WTC11 (cell line): ENCODE data around the gene JAGN1. TPM values are rescaled to one million over a fixed set of nuclear protein-coding genes. Genes with fewer than 3 reads are reported as not detected.

Source experiments
- ARID4B ChIP-seq: sonication (generic); formaldehyde crosslinking; IDR thresholded peaks from 2 replicates; pipeline ENCODE4 v1.8.0; 2023; ENCODE audit warnings: missing genetic modification reagents, mild to moderate bottlenecking, borderline replicate concordance
- ATF1 ChIP-seq: sonication (generic); formaldehyde crosslinking; IDR thresholded peaks from 2 replicates; pipeline ENCODE4 v1.8.1; 2023; ENCODE audit warnings: mild to moderate bottlenecking, moderate library complexity, missing genetic modification reagents
- CBFB ChIP-seq: sonication (generic); formaldehyde crosslinking; IDR thresholded peaks from 2 replicates; pipeline ENCODE4 v1.8.1; 2022; ENCODE audit warnings: mild to moderate bottlenecking, low read depth, missing genetic modification reagents
- CREM ChIP-seq: sonication (generic); formaldehyde crosslinking; IDR thresholded peaks from 2 replicates; pipeline ENCODE4 v1.8.1; 2022; ENCODE audit warnings: mild to moderate bottlenecking, missing genetic modification reagents, moderate library complexity
- E2F1 ChIP-seq: sonication (generic); formaldehyde crosslinking; IDR thresholded peaks from 2 replicates; pipeline ENCODE4 v1.8.0; 2022; ENCODE audit warnings: mild to moderate bottlenecking, missing genetic modification reagents
- ESRRA ChIP-seq: sonication (generic); formaldehyde crosslinking; IDR thresholded peaks from 2 replicates; pipeline ENCODE4 v1.8.1; 2022; ENCODE audit warnings: mild to moderate bottlenecking, missing genetic modification reagents, borderline replicate concordance
- ETV6 ChIP-seq: sonication (generic); formaldehyde crosslinking; IDR thresholded peaks from 2 replicates; pipeline ENCODE4 v1.8.1; 2022; ENCODE audit warnings: mild to moderate bottlenecking, missing genetic modification reagents
- GABPB1 ChIP-seq: sonication (generic); formaldehyde crosslinking; IDR thresholded peaks from 2 replicates; pipeline ENCODE4 v1.8.1; 2023; ENCODE audit warnings: mild to moderate bottlenecking, missing genetic modification reagents
- GTF2I ChIP-seq: fragments of 250-450 bp; sonication (Bioruptor Pico); conservative IDR thresholded peaks from 2 replicates; pipeline ENCODE4 v1.4.0; 2021; ENCODE audit warnings: mild to moderate bottlenecking
- KAT7 ChIP-seq: sonication (generic); formaldehyde crosslinking; IDR thresholded peaks from 2 replicates; pipeline ENCODE4 v1.8.1; 2023; ENCODE audit warnings: missing genetic modification reagents, mild to moderate bottlenecking, borderline replicate concordance
- MLX ChIP-seq: sonication (generic); formaldehyde crosslinking; IDR thresholded peaks from 2 replicates; pipeline ENCODE4 v1.8.1; 2023; ENCODE audit warnings: mild to moderate bottlenecking, missing genetic modification reagents, moderate library complexity
- MYBL2 ChIP-seq: sonication (generic); formaldehyde crosslinking; IDR thresholded peaks from 2 replicates; pipeline ENCODE4 v1.8.1; 2023; ENCODE audit warnings: mild to moderate bottlenecking, moderate library complexity, missing genetic modification reagents
- PRDM15 ChIP-seq: sonication (generic); formaldehyde crosslinking; IDR thresholded peaks from 2 replicates; pipeline ENCODE4 v1.8.0; 2022; ENCODE audit warnings: missing genetic modification reagents
- RELA ChIP-seq: sonication (generic); formaldehyde crosslinking; IDR thresholded peaks from 2 replicates; pipeline ENCODE4 v1.8.1; 2022; ENCODE audit warnings: missing genetic modification reagents, mild to moderate bottlenecking, borderline replicate concordance
- SP1 ChIP-seq: sonication (generic); formaldehyde crosslinking; conservative IDR thresholded peaks from 2 replicates; pipeline ENCODE4 v1.8.1; 2022; ENCODE audit warnings: missing genetic modification reagents
- TP53 ChIP-seq: sonication (generic); formaldehyde crosslinking; IDR thresholded peaks from 2 replicates; pipeline ENCODE4 v1.8.1; 2023; ENCODE audit warnings: mild to moderate bottlenecking, missing genetic modification reagents
- ZBTB43 ChIP-seq: sonication (generic); formaldehyde crosslinking; IDR thresholded peaks from 2 replicates; pipeline ENCODE4 v1.8.1; 2023; ENCODE audit warnings: mild to moderate bottlenecking, missing genetic modification reagents
- ZNF121 ChIP-seq: sonication (generic); formaldehyde crosslinking; IDR thresholded peaks from 2 replicates; pipeline ENCODE4 v1.8.0; 2023; ENCODE audit warnings: missing genetic modification reagents
- ZNF512 ChIP-seq: sonication (generic); formaldehyde crosslinking; IDR thresholded peaks from 2 replicates; pipeline ENCODE4 v1.8.1; 2022; ENCODE audit warnings: missing genetic modification reagents, borderline replicate concordance
- total RNA-seq: library from RNA; stranded (reverse); gene quantifications from 3 replicates; pipeline ENCODE4 v1.2.3, GENCODE V29; 2021
- TF ChIP-seq, protein P1 (sequence below): sonication (generic); formaldehyde crosslinking; IDR thresholded peaks from 2 replicates; pipeline ENCODE4 v1.8.0; 2023; ENCODE audit warnings: missing genetic modification reagents
- TF ChIP-seq, protein P2 (sequence below): sonication (generic); formaldehyde crosslinking; IDR thresholded peaks from 2 replicates; pipeline ENCODE4 v1.8.0; 2022; ENCODE audit warnings: mild to moderate bottlenecking, missing genetic modification reagents
- TF ChIP-seq, protein P3 (sequence below): sonication (generic); formaldehyde crosslinking; IDR thresholded peaks from 2 replicates; pipeline ENCODE4 v1.8.0; 2022; ENCODE audit warnings: mild to moderate bottlenecking, missing genetic modification reagents

The JAGN1 gene
- total RNA-seq, 1 experiment from 2014 or later = 25.6 TPM

DNA sequence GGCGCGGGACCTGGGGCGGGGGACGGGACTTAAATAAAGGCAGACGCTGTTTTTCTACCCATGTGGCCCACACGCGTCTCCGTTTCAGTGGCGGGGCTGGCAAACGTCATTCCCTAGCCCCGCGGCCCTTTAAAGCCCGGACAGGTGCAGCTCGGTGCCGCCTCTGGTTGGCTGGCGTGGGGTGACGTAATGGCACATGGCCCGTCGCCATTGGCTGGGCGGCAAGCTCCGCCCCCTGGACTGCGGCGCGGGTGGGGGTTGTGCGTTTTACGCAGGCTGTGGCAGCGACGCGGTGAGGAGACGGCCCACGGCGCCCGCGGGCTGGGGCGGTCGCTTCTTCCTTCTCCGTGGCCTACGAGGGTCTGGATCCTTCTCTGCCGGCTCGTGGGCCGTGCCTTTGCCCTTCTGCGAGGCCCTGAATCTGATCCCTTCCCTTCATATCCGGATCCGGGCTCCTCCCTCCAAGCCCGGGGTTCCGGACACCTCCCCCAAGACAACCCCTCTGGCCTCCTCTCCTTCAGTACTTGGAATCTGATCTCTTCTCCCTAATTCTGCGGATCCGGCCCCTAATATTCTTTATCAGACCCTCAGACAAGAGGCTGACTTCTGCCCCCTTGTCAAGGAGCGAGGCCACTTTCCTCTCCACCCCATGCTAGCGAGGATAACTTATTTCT, 43.3 kb downstream of the JAGN1 start, which contains the start of gene CRELD1 (continued):
- TF ChIP-seq ZNF512 (no peak), ATF1 (no peak), TP53 (peak; percentile 92; the same call in 1 of the 2 replicates), ESRRA (CRISPR knock-in tag) (peak; percentile 84; the same call in 1 of the 2 replicates), MLX (CRISPR knock-in tag) (no peak), RELA (CRISPR knock-in tag) (peak; percentile 74), ZBTB43 (CRISPR knock-in tag) (peak; percentile 89; the same call in 1 of the 2 replicates), ETV6 (CRISPR knock-in tag) (peak; percentile 87), CREM (CRISPR knock-in tag) (peak; percentile 88), CBFB (CRISPR knock-in tag) (0 out of 2 replicates have a peak, but pooled peaks have one; percentile 9), E2F1 (CRISPR knock-in tag) (peak; percentile 83), GTF2I (CRISPR knock-in tag) (no peak), KAT7 (peak; percentile 38; the same call in 1 of the 2 replicates), GABPB1 (CRISPR knock-in tag) (peak; percentile 70), MYBL2 (CRISPR knock-in tag) (peak; percentile 60; the same call in 1 of the 2 replicates), SP1 (CRISPR knock-in tag) (peak; percentile 83), ARID4B (CRISPR knock-in tag) (peak; percentile 3; the same call in 1 of the 2 replicates), ZNF121 (CRISPR knock-in tag) (no peak), PRDM15 (CRISPR knock-in tag) (0 out of 2 replicates have a peak, but pooled peaks have one; percentile 41)
- TF ChIP-seq, protein P1, sequence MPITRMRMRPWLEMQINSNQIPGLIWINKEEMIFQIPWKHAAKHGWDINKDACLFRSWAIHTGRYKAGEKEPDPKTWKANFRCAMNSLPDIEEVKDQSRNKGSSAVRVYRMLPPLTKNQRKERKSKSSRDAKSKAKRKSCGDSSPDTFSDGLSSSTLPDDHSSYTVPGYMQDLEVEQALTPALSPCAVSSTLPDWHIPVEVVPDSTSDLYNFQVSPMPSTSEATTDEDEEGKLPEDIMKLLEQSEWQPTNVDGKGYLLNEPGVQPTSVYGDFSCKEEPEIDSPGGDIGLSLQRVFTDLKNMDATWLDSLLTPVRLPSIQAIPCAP (CRISPR knock-in tag) = peak; percentile 74; the same call in 1 of the 2 replicates
- TF ChIP-seq, protein P2, sequence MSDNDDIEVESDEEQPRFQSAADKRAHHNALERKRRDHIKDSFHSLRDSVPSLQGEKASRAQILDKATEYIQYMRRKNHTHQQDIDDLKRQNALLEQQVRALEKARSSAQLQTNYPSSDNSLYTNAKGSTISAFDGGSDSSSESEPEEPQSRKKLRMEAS (CRISPR knock-in tag) = peak; percentile 89
- TF ChIP-seq, protein P3, sequence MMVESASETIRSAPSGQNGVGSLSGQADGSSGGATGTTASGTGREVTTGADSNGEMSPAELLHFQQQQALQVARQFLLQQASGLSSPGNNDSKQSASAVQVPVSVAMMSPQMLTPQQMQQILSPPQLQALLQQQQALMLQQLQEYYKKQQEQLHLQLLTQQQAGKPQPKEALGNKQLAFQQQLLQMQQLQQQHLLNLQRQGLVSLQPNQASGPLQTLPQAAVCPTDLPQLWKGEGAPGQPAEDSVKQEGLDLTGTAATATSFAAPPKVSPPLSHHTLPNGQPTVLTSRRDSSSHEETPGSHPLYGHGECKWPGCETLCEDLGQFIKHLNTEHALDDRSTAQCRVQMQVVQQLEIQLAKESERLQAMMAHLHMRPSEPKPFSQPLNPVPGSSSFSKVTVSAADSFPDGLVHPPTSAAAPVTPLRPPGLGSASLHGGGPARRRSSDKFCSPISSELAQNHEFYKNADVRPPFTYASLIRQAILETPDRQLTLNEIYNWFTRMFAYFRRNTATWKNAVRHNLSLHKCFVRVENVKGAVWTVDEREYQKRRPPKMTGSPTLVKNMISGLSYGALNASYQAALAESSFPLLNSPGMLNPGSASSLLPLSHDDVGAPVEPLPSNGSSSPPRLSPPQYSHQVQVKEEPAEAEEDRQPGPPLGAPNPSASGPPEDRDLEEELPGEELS (CRISPR knock-in tag) = peak; percentile 78; the same call in 1 of the 2 replicates
